Caco-2 (cell line): Measurements from ENCODE around the gene RAB21. TPM values are rescaled to one million over a fixed set of nuclear protein-coding genes. Genes with fewer than 3 reads are reported as not detected.
"Not testable (repeated sequence)": the region's sequence is repeated elsewhere in the genome, so short reads cannot be mapped to it uniquely, and the experiment has no call there.

Experiments used
- BruUV-seq: library from RNA; stranded (reverse); fragments of 400-500 nt; replicated peaks from 2 replicates; lab custom pipeline; 2021; lab: Mats Ljungman, UMichigan
- CTCF ChIA-PET: fragments of 300-600 bp; sonication (Branson Sonifier 250); formaldehyde crosslinking; loops from one replicate; lab custom pipeline; 2022; ENCODE audit warnings: antibody characterized with exemption; lab: Charles Lee
- POLR2A ChIA-PET: fragments of 300-600 bp; sonication (Branson Sonifier 250); formaldehyde crosslinking; loops from one replicate; lab custom pipeline; 2022; ENCODE audit warnings: antibody characterized with exemption; lab: Charles Lee
- DNase-seq, 2 experiments: peaks; one replicate each; pipeline versions ENCODE4 v3.0.0 to v3.0.0-alpha.2; 2020 to 2022
- H3K27me3 ChIP-seq: replicated peaks from 2 replicates; pipeline ENCODE4 v1.6.0; 2011; ENCODE audit warnings: low read length; ENCODE audit not compliant: control insufficient read depth, insufficient read depth
- H3K36me3 ChIP-seq: 2 replicates; pipeline ENCODE4 v1.5.1; 2011; ENCODE audit warnings: low read length; ENCODE audit not compliant: control insufficient read depth, insufficient read depth
- H3K4me1 ChIP-seq: fragments of 250-450 bp; sonication (Bioruptor Pico); 2 replicates; pipeline ENCODE4 v1.5.1; 2020; ENCODE audit warnings: mild to moderate bottlenecking
- H3K4me3 ChIP-seq: 2 replicates; pipeline ENCODE4 v1.5.1; 2011; ENCODE audit warnings: low read depth, mild to moderate bottlenecking, control low read depth, low read length
- H3K9me3 ChIP-seq: fragments of 250-450 bp; sonication (Bioruptor Pico); 2 replicates; pipeline ENCODE4 v1.5.1; 2020; ENCODE audit warnings: mild to moderate bottlenecking, moderate library complexity
- H3K27ac Mint-ChIP-seq: one replicate; pipeline ENCODE4 v1.8.0; 2022; ENCODE audit warnings: mixed read lengths; ENCODE audit not compliant: unreplicated experiment
- H3K27me3 Mint-ChIP-seq: one replicate; pipeline ENCODE4 v1.8.0; 2022; ENCODE audit warnings: mixed read lengths; ENCODE audit not compliant: insufficient read depth, unreplicated experiment
- H3K36me3 Mint-ChIP-seq: one replicate; pipeline ENCODE4 v1.8.0; 2022; ENCODE audit warnings: mild to moderate bottlenecking, mixed read lengths; ENCODE audit not compliant: insufficient read depth, unreplicated experiment
- H3K4me1 Mint-ChIP-seq: one replicate; pipeline ENCODE4 v1.8.0; 2022; ENCODE audit warnings: low read depth, mixed read lengths; ENCODE audit not compliant: unreplicated experiment
- H3K4me3 Mint-ChIP-seq: one replicate; pipeline ENCODE4 v1.8.0; 2022; ENCODE audit warnings: mild to moderate bottlenecking, moderate library complexity, mixed read lengths; ENCODE audit not compliant: unreplicated experiment
- H3K9me3 Mint-ChIP-seq: one replicate; pipeline ENCODE4 v1.8.0; 2022; ENCODE audit warnings: mixed read lengths; ENCODE audit not compliant: unreplicated experiment
- CTCF ChIP-seq, 2 experiments: fragments of 200-600 bp in 1 of 2; IDR thresholded peaks; 1 replicate in 1 of 2; 2 replicates in 1 of 2; pipeline versions ENCODE4 v1.5.1 to v1.8.0; 2011 to 2022; ENCODE audit warnings: antibody characterized with exemption in 1 of 2, control low read depth in 1 of 2, inconsistent platforms in 1 of 2, low read depth in 1 of 2, low read length in 1 of 2, mild to moderate bottlenecking in 1 of 2, moderate library complexity in 1 of 2; ENCODE audit not compliant: insufficient read depth in 1 of 2, severe bottlenecking in 1 of 2, unreplicated experiment in 1 of 2
- intact Hi-C: fragments of 100-400 bp; cut with micrococcal nuclease; formaldehyde crosslinking; loops from one replicate; pipeline ENCODE4 v1.10.0; 2022; ENCODE audit not compliant: unreplicated experiment
- total RNA-seq: library from RNA; stranded (reverse); gene quantifications from 2 replicates; pipeline ENCODE4 v1.2.3, GENCODE V29; 2022

Gene RAB21
- total RNA-seq, 1 experiment from 2014 or later = 72.0 TPM

GRCh38 chr12:71760471-71760870 is 5.8 kb downstream of the RAB21 start:
- peaks cover 40% of the 10 kb centered on the region for H3K36me3 Mint-ChIP-seq
- H3K36me3 ChIP-seq = no peaks in the 10 kb centered on the region
- BruUV-seq = no TSS peak

GRCh38 chr12:71761354-71761753 is 6.7 kb downstream of the RAB21 start:
- H3K36me3 ChIP-seq, H3K27me3 ChIP-seq, H3K9me3 Mint-ChIP-seq, intact Hi-C loops, DNase-seq, H3K4me1 ChIP-seq, H3K27me3 Mint-ChIP-seq, H3K9me3 ChIP-seq, H3K4me3 ChIP-seq, CTCF ChIA-PET, BruUV-seq, H3K4me1 Mint-ChIP-seq, H3K4me3 Mint-ChIP-seq, POLR2A ChIA-PET, H3K27ac Mint-ChIP-seq: not testable (repeated sequence)
- H3K36me3 Mint-ChIP-seq = peaks cover 40% of the 10 kb centered on the region

More at GRCh38 chr12:71760471-71760870, 5.8 kb downstream of the RAB21 start:
- Histone ChIP-seq H3K4me3 (no peak overlapping the region), H3K27me3 (no peaks in the 10 kb centered on the region), H3K9me3 (no peaks in the 10 kb centered on the region; the same call in 1 of the 2 replicates), H3K4me1 (peaks cover 4% of the 10 kb centered on the region; the same call in 1 of the 2 replicates)
- H3K4me1 Mint-ChIP-seq = no peaks in the 10 kb centered on the region
- intact Hi-C loops = no loop called here
- no peak for DNase-seq
- H3K27ac Mint-ChIP-seq = no peak overlapping the region
- H3K4me3 Mint-ChIP-seq = no peak overlapping the region
- TF ChIP-seq CTCF (IDR thresholded peaks at IDR 0.05; ENCODE audit: insufficient read depth in 1 of 2, low read depth in 1 of 2, low read length in 1 of 2, severe bottlenecking in 1 of 2, unreplicated experiment in 1 of 2) = no peak
- H3K9me3 Mint-ChIP-seq = no peaks in the 10 kb centered on the region
- ChIA-PET CTCF (no interaction called here), POLR2A (no interaction called here)
- no peaks in the 10 kb centered on the region for H3K27me3 Mint-ChIP-seq

GRCh38 chr12:71763677-71764379 is 9.2 kb downstream of the RAB21 start:
- CTCF ChIA-PET = no interaction called here
- Mint-ChIP-seq H3K36me3 (peaks cover 18% of the 10 kb centered on the region), H3K27ac (no peak overlapping the region), H3K27me3 (no peaks in the 10 kb centered on the region), H3K4me1 (no peaks in the 10 kb centered on the region), H3K4me3 (no peak overlapping the region), H3K9me3 (no peaks in the 10 kb centered on the region)
- Histone ChIP-seq H3K9me3 (no peaks in the 10 kb centered on the region; the same call in 1 of the 2 replicates), H3K27me3 (no peaks in the 10 kb centered on the region), H3K4me1 (no peaks in the 10 kb centered on the region), H3K4me3 (no peak overlapping the region), H3K36me3 (no peaks in the 10 kb centered on the region)
- no TSS peak for BruUV-seq
- no peak for TF ChIP-seq CTCF (IDR thresholded peaks at IDR 0.05; ENCODE audit: insufficient read depth in 1 of 2, low read depth in 1 of 2, low read length in 1 of 2, severe bottlenecking in 1 of 2, unreplicated experiment in 1 of 2)
- intact Hi-C loops = no loop called here
- DNase-seq = no peak
- POLR2A ChIA-PET = interaction anchor here (0.6 kb wide), 1 partner anchor 208 kb away, joined by 8 read pairs; no protein-coding TSS in a partner anchor
